HEK293T (cell line): Measurements from ENCODE around the gene CALCOCO1.

Experiments
- CTCF ChIA-PET: fragments of 350-600 bp; formaldehyde crosslinking; extraction: SDS; loops from one replicate; lab custom pipeline; 2021; ENCODE audit warnings: antibody characterized with exemption, inconsistent platforms; lab: Yijun Ruan, JAX
- POLR2A ChIA-PET: fragments of 350-600 bp; formaldehyde crosslinking; extraction: SDS; loops from one replicate; lab custom pipeline; 2020; ENCODE audit warnings: antibody characterized with exemption, inconsistent platforms; lab: Yijun Ruan, JAX
- DNase-seq: peaks from one replicate; pipeline ENCODE4 v3.0.0; 2012; ENCODE audit warnings: mixed read lengths; ENCODE audit errors: extremely low spot score
- ARNT ChIP-seq: fragments of 450-650 bp; IDR thresholded peaks from 2 replicates; pipeline ENCODE4 v1.6.1; 2017; ENCODE audit warnings: mild to moderate bottlenecking
- BHLHE40 ChIP-seq: fragments of 450-650 bp; IDR thresholded peaks from 2 replicates; pipeline ENCODE4 v1.6.1; 2016; ENCODE audit warnings: mild to moderate bottlenecking, moderate library complexity, borderline replicate concordance
- CTBP1 ChIP-seq: fragments of 450-650 bp; IDR thresholded peaks from 2 replicates; pipeline ENCODE4 v1.6.1; 2016; ENCODE audit warnings: borderline replicate concordance
- ELF4 ChIP-seq: fragments of 450-650 bp; IDR thresholded peaks from 2 replicates; pipeline ENCODE4 v1.6.1; 2017; ENCODE audit warnings: antibody characterized with exemption
- FOXA1 ChIP-seq: fragments of 450-650 bp; IDR thresholded peaks from 2 replicates; pipeline ENCODE4 v1.6.1; 2016; ENCODE audit warnings: mild to moderate bottlenecking
- FOXK2 ChIP-seq: fragments of 450-650 bp; IDR thresholded peaks from 2 replicates; pipeline ENCODE4 v1.6.1; 2016; ENCODE audit warnings: mild to moderate bottlenecking
- FOXM1 ChIP-seq: fragments of 450-650 bp; IDR thresholded peaks from 2 replicates; pipeline ENCODE4 v1.6.1; 2017; ENCODE audit warnings: mild to moderate bottlenecking, borderline replicate concordance
- HDGF ChIP-seq: fragments of 450-650 bp; IDR thresholded peaks from 2 replicates; pipeline ENCODE4 v1.6.1; 2017; ENCODE audit warnings: antibody characterized with exemption, borderline replicate concordance
- L3MBTL2 ChIP-seq: fragments of 450-650 bp; conservative IDR thresholded peaks from 2 replicates; pipeline ENCODE4 v1.6.1; 2016; ENCODE audit warnings: mild to moderate bottlenecking
- LEF1 ChIP-seq: fragments of 450-650 bp; IDR thresholded peaks from 2 replicates; pipeline ENCODE4 v1.6.1; 2017; ENCODE audit warnings: mild to moderate bottlenecking, borderline replicate concordance
- NFRKB ChIP-seq: fragments of 450-650 bp; IDR thresholded peaks from 2 replicates; pipeline ENCODE4 v1.6.1; 2016; ENCODE audit warnings: mild to moderate bottlenecking, moderate library complexity
- PKNOX1 ChIP-seq: fragments of 450-650 bp; IDR thresholded peaks from 2 replicates; pipeline ENCODE4 v1.6.1; 2016
- SP1 ChIP-seq: fragments of 450-650 bp; IDR thresholded peaks from 2 replicates; pipeline ENCODE4 v1.6.1; 2017
- SUZ12 ChIP-seq: fragments of 450-650 bp; IDR thresholded peaks from 2 replicates; pipeline ENCODE4 v1.6.1; 2016; ENCODE audit warnings: mild to moderate bottlenecking
- TARDBP ChIP-seq: fragments of 450-650 bp; IDR thresholded peaks from 2 replicates; pipeline ENCODE4 v1.6.1; 2016
- ZNF384 ChIP-seq: fragments of 450-650 bp; IDR thresholded peaks from 2 replicates; pipeline ENCODE4 v1.6.1; 2016

CALCOCO1 gene

GRCh38 chr12:53757101-53757770 lies 30.0 kb upstream of the CALCOCO1 start:
- POLR2A ChIA-PET: interaction anchor here (0.6 to 1.3 kb wide), 4 partner anchors 11 to 236 kb away, joined by 3 read pairs; no protein-coding TSS in a partner anchor
- no peak for TF ChIP-seq ZNF384
- no peak for TF ChIP-seq CTBP1
- TF ChIP-seq ELF4: no peak
- no peak for TF ChIP-seq FOXM1
- no peak for TF ChIP-seq BHLHE40
- peak; percentile 88 for TF ChIP-seq PKNOX1
- no peak for TF ChIP-seq FOXK2
- no peak for TF ChIP-seq ARNT
- CTCF ChIA-PET: interaction anchor here (0.6 to 3.3 kb wide), 27 partner anchors 9 to 552 kb away, joined by 3 to 27 read pairs (median 4); partner anchors contain the start of genes ATP5MC2 and HOXC13
- DNase-seq: peak; percentile 88

GRCh38 chr12:53756300-53757100 lies 29.2 kb upstream of the CALCOCO1 start:
- CTCF ChIA-PET: interaction anchor here (0.6 to 3.3 kb wide), 20 partner anchors 9 to 551 kb away, joined by 3 to 27 read pairs (median 4); partner anchors contain the start of genes ATP5MC2 and HOXC10
- TF ChIP-seq FOXA1: no peak
- TF ChIP-seq SUZ12: no peak
- no peak for TF ChIP-seq FOXK2
- no peak for TF ChIP-seq TARDBP
- TF ChIP-seq FOXM1: no peak
- no peak for TF ChIP-seq LEF1
- no peak for TF ChIP-seq L3MBTL2
- TF ChIP-seq ZNF384: no peak
- no peak for TF ChIP-seq CTBP1
- TF ChIP-seq HDGF: no peak
- TF ChIP-seq PKNOX1: no peak
- no peak for TF ChIP-seq NFRKB
- POLR2A ChIA-PET: interaction anchor here (1.0 to 1.3 kb wide), 2 partner anchors 21 to 61 kb away, joined by 3 read pairs; no protein-coding TSS in a partner anchor
- DNase-seq: no peak

DNA sequence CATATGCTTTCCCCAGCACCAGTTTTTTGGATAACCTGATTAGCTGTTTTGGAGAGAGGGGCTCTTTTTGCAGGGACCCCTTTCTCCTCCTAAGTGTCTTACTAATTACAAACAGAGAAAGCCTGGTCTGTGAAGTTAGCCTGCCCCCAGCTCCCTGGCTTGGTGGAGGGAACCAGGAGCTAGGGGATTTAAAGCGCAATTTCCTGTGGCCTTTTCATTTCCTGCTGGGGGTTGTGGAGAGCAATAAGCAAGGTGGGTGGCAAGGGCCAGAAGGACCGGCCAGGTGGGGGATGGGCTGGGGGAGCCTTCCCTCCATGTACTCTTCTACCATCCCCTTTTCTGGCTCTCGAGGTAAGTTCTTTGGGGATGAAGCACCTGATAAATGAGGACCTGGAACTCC lies 28.6 kb upstream of the CALCOCO1 start:
- ChIA-PET CTCF (interaction anchor here (0.6 to 3.3 kb wide), 6 partner anchors 9 to 229 kb away, joined by 3 to 22 read pairs (median 4); partner anchors contain the start of gene HOXC10), POLR2A (no interaction called here)
- no peak for TF ChIP-seq L3MBTL2
- no peak for TF ChIP-seq HDGF
- no peak for TF ChIP-seq SUZ12
- no peak for TF ChIP-seq LEF1
- TF ChIP-seq ARNT: no peak
- no peak for TF ChIP-seq CTBP1
- TF ChIP-seq TARDBP: no peak
- TF ChIP-seq ELF4: no peak
- TF ChIP-seq PKNOX1: no peak
- no peak for TF ChIP-seq BHLHE40
- no peak for TF ChIP-seq NFRKB
- TF ChIP-seq FOXK2: no peak
- TF ChIP-seq SP1: no peak
- TF ChIP-seq ZNF384: no peak
- no peak for TF ChIP-seq FOXM1
- no peak for TF ChIP-seq FOXA1
- DNase-seq: no peak

GRCh38 chr12:53755451-53755891 lies 28.2 kb upstream of the CALCOCO1 start:
- ChIA-PET CTCF (interaction anchor here (0.8 to 3.3 kb wide), 5 partner anchors 9 to 230 kb away, joined by 3 to 22 read pairs (median 5); partner anchors contain the start of gene HOXC10), POLR2A (no interaction called here)
- TF ChIP-seq TARDBP: no peak
- peak; percentile 30; the same call in 1 of the 2 replicates for TF ChIP-seq PKNOX1
- no peak for DNase-seq

DNA sequence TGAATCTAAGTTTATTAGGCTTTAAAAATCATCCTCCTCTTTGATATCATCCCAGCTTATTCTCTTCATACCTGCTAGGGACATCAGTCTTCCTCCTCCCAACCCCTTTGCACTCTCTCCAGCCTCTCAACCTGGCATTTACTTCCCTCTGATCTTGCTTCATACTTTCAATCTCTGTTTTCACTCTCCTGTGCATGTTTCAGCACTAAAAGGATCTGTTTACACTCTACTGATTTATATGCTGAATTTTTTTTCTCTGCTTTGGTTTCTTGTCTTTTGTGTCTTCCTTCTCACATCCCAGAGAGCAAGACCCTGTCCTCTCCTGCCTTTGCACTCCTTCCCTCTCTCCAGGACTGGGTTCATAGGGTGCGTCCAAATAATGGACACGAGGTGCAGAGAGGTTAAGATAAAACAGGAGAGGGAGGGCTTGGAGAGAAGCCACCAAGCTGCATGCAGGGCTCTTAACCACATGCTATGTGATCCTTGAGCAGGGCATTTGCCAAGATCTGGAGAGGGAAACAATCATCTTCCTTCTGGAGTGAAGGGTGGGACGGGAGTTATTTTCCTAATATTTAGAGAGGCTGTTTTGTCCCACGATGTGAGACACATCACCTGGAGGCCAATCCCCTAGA lies 27.5 kb upstream of the CALCOCO1 start:
- ChIA-PET POLR2A (no interaction called here), CTCF (interaction anchor here (1.6 to 3.3 kb wide), 2 partner anchors 8 to 11 kb away, joined by 3 to 22 read pairs; no protein-coding TSS in a partner anchor)
- TF ChIP-seq SUZ12: no peak
- TF ChIP-seq SP1: no peak
- TF ChIP-seq TARDBP: no peak
- TF ChIP-seq ARNT: no peak
- TF ChIP-seq ELF4: no peak
- no peak for TF ChIP-seq FOXK2
- no peak for TF ChIP-seq HDGF
- TF ChIP-seq BHLHE40: no peak
- no peak for TF ChIP-seq PKNOX1
- TF ChIP-seq L3MBTL2: no peak; the same call in 1 of the 2 replicates
- no peak for TF ChIP-seq NFRKB
- no peak for TF ChIP-seq CTBP1
- TF ChIP-seq LEF1: no peak
- no peak for TF ChIP-seq FOXM1
- TF ChIP-seq FOXA1: no peak
- DNase-seq: no peak
